Naive thymus-derived CD4-positive, alpha-beta T cell (primary cell): ENCODE results near the gene PDIA4. TPM values are rescaled to one million over a fixed set of nuclear protein-coding genes. Genes with fewer than 3 reads are reported as not detected.

Source experiments
- ATAC-seq: fragments of 150-1000 bp; cut with Tn5 transposase; 2 replicates; pipeline ENCODE4 v1.10.0; 2021; ENCODE audit warnings: mild to moderate bottlenecking, moderate library complexity
- CTCF ChIA-PET: fragments of 350-600 bp; sonication (Branson Sonifier 250); formaldehyde crosslinking; loops from one replicate; lab custom pipeline; 2021; ENCODE audit warnings: antibody characterized with exemption; lab: Charles Lee
- POLR2A ChIA-PET: fragments of 350-600 bp; sonication (Branson Sonifier 250); formaldehyde crosslinking; loops from one replicate; lab custom pipeline; 2021; ENCODE audit warnings: antibody characterized with exemption, inconsistent platforms; lab: Charles Lee
- DNase-seq, 9 donors: peaks; one replicate each; pipeline versions ENCODE4 v3.0.0 to v3.0.0-alpha.2; 2020 to 2022; ENCODE audit warnings: mixed read lengths in 1 of 9
- H3K27ac ChIP-seq: one replicate; pipeline ENCODE4 v1.7.0; 2013; ENCODE audit warnings: mild to moderate bottlenecking, low read depth, low read length, moderate library complexity
- H3K27me3 ChIP-seq, 2 donors: one replicate each; pipeline ENCODE4 v1.7.0; 2013; ENCODE audit warnings: low read length in 2 of 2, mild to moderate bottlenecking in 2 of 2, moderate library complexity in 2 of 2; ENCODE audit not compliant: control insufficient read depth in 2 of 2, insufficient read depth in 2 of 2
- H3K36me3 ChIP-seq, 3 experiments: 1 replicate in 2 of 3; 2 replicates in 1 of 3; pipeline ENCODE4 v1.7.0; 2013; ENCODE audit warnings: low read length in 3 of 3, mild to moderate bottlenecking in 3 of 3, moderate library complexity in 1 of 3; ENCODE audit not compliant: insufficient read depth in 3 of 3, control insufficient read depth in 2 of 3
- H3K4me1 ChIP-seq, 2 donors: one replicate each; pipeline ENCODE4 v1.7.0; 2013; ENCODE audit warnings: low read length in 2 of 2, mild to moderate bottlenecking in 2 of 2, moderate library complexity in 1 of 2; ENCODE audit not compliant: control insufficient read depth in 2 of 2, insufficient read depth in 2 of 2
- H3K4me3 ChIP-seq: 2 replicates; pipeline ENCODE4 v1.7.0; 2013; ENCODE audit warnings: mild to moderate bottlenecking, low read length
- H3K9me3 ChIP-seq, 3 experiments: 1 replicate in 2 of 3; 2 replicates in 1 of 3; pipeline ENCODE4 v1.7.0; 2013; ENCODE audit warnings: low read length in 3 of 3; ENCODE audit not compliant: control insufficient read depth in 2 of 3
- H3K27ac Mint-ChIP-seq, 9 donors: one replicate each; pipeline ENCODE4 v1.8.0; 2020 to 2022; ENCODE audit warnings: mixed read lengths in 9 of 9, mild to moderate bottlenecking in 8 of 9, moderate library complexity in 5 of 9, inconsistent platforms in 2 of 9
- H3K27me3 Mint-ChIP-seq, 5 donors: one replicate each; pipeline ENCODE4 v1.8.0; 2021 to 2022; ENCODE audit warnings: mixed read lengths in 5 of 5, mild to moderate bottlenecking in 1 of 5
- H3K36me3 Mint-ChIP-seq, 5 donors: one replicate each; pipeline ENCODE4 v1.8.0; 2020 to 2022; ENCODE audit warnings: mixed read lengths in 5 of 5, mild to moderate bottlenecking in 3 of 5, inconsistent platforms in 1 of 5
- H3K4me1 Mint-ChIP-seq, 7 donors: one replicate each; pipeline ENCODE4 v1.8.0; 2020 to 2022; ENCODE audit warnings: mixed read lengths in 7 of 7, mild to moderate bottlenecking in 3 of 7, inconsistent platforms in 1 of 7
- H3K4me3 Mint-ChIP-seq, 10 donors: one replicate each; pipeline ENCODE4 v1.8.0; 2020 to 2022; ENCODE audit warnings: mild to moderate bottlenecking in 10 of 10, mixed read lengths in 10 of 10, moderate library complexity in 6 of 10, inconsistent platforms in 2 of 10
- H3K9me3 Mint-ChIP-seq, 11 donors: one replicate each; pipeline ENCODE4 v1.8.0; 2020 to 2022; ENCODE audit warnings: mixed read lengths in 11 of 11, mild to moderate bottlenecking in 4 of 11, inconsistent platforms in 1 of 11, moderate library complexity in 1 of 11
- intact Hi-C, 2 donors: fragments of 100-400 bp; cut with micrococcal nuclease; formaldehyde crosslinking; loops; one replicate each; pipeline ENCODE4 v1.15.1; 2023
- polyA plus RNA-seq, 2 donors: library from polyadenylated mRNA; unstranded; fragments of 300-500 nt; fragmentation: Illumina TruSeq; gene quantifications; one replicate each; pipeline ENCODE4 v1.2.3, GENCODE V29; 2021
- total RNA-seq, 6 experiments: library from RNA in 5 of 6; stranded (reverse) in 5 of 6; gene quantifications; 1 replicate in 5 of 6; 2 replicates in 1 of 6; pipeline ENCODE4 v1.2.3 and lab custom pipeline; 2021 to 2026

PDIA4 gene
- total and polyA plus RNA-seq, 7 experiments from 2014 or later, result 38.2 to 157 (median 76.0) TPM

DNA sequence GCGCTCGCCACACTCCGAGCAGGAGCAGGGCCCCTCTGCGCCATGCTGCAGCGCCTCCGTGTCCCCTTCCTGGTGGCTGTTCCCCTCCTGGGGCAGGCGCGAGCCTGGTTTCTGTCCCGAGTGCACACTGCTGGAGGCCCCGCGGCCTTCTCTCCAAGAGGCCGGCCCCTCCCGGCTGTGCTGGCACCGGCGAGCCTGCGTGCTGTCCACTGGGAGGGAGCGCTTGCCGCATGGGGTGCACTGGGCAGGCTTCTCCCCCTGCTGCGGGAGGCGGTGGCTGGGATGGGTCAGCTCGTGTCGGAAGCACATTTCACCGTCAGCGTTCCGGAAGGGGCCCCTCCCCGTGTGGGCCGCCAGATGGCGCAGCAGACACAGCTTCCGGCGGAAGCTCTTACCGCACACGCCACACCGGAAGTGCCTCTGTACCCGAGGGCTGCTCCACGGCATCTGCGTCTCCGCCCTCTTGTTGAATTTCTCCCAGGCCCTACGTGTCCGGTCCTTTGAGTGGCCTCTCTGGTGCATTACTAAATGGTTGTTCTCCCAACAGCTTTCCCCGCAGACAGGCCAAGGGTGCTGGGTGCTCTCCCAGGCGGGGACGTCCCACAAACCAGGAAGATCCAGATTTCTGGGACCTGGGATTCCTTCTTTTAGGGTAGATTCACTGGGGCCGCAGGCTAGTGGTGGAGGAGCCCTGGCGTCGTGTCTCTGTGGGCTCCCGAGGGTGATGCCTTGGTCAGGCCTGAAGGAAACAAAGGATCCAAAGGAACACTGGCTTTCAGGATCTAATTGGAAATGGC, 43.5 kb upstream of the PDIA4 start:
- ATAC-seq, result peak; percentile 90
- Histone ChIP-seq H3K27ac (peak overlapping the region; percentile 58), H3K9me3 (no peaks in the 10 kb centered on the region), H3K4me1 (no peaks in the 10 kb centered on the region), H3K36me3 (peaks cover 0 to 42% (median 6%) of the 10 kb centered on the region in 3 experiments), H3K4me3 (no peak overlapping the region), H3K27me3 (no peaks in the 10 kb centered on the region)
- peak in 8 of 9 donors; percentile 31 to 57 (median 46) for DNase-seq
- H3K4me3 Mint-ChIP-seq, result peak overlapping the region in 5 of 10 donors; percentile 16 to 51 (median 35)
- CTCF ChIA-PET, result interaction anchor here (0.6 kb wide), 1 partner anchor 148 kb away, joined by 3 read pairs; no protein-coding TSS in a partner anchor
- no peaks in the 10 kb centered on the region for H3K9me3 Mint-ChIP-seq
- peaks cover 8 to 32% (median 15%) of the 10 kb centered on the region in 7 donors for H3K4me1 Mint-ChIP-seq
- H3K27ac Mint-ChIP-seq, result peak overlapping the region in 7 of 9 donors; percentile 25 to 81 (median 76)
- H3K36me3 Mint-ChIP-seq, result peaks cover 3 to 37% (median 12%) of the 10 kb centered on the region in 5 donors
- intact Hi-C loops, result loop anchor here in 1 of 2 donors (1.0 kb wide), 1 partner anchor 30 kb away; no protein-coding TSS in a partner anchor
- no peaks in the 10 kb centered on the region for H3K27me3 Mint-ChIP-seq
- POLR2A ChIA-PET, result interaction anchor here (1.0 kb wide), 1 partner anchor 18 kb away, joined by 3 read pairs; no protein-coding TSS in a partner anchor

DNA sequence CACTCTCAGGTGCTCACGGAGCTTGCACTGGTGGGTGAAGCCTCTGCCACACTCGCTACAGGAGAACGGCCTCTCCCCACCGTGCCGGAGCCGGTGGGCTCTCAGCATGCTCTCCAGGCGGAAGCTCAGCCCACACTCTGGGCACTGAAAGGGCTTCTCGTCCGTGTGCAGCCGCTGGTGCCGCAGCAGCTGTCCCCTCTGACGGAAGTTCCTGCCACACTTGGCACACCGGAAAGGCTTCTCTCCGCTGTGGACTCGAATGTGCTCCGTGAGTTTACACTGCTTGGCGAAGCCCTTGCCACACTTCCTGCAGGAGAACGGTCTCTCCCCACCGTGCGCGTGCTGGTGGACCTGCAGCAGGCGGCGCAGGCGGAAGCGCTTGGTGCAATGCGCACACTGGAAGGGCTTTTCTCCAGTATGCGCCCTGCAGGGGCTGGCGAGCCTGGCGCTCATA, 42.9 kb upstream of the PDIA4 start:
- DNase-seq (no peak), ATAC-seq (peak; percentile 4)
- Mint-ChIP-seq H3K4me1 (peaks cover 5 to 28% (median 11%) of the 10 kb centered on the region in 7 donors), H3K4me3 (peak overlapping the region in 1 of 10 donors; percentile 32), H3K27ac (no peak overlapping the region), H3K27me3 (no peaks in the 10 kb centered on the region), H3K9me3 (no peaks in the 10 kb centered on the region), H3K36me3 (peaks cover 0 to 33% (median 9%) of the 10 kb centered on the region in 5 donors)
- H3K9me3 ChIP-seq, result no peaks in the 10 kb centered on the region
- no peak overlapping the region for H3K4me3 ChIP-seq
- POLR2A ChIA-PET, result no interaction called here
- H3K36me3 ChIP-seq, result peaks cover 0 to 42% (median 6%) of the 10 kb centered on the region in 3 experiments
- H3K4me1 ChIP-seq, result no peaks in the 10 kb centered on the region
- intact Hi-C loops, result loop anchor here in 1 of 2 donors (1.0 kb wide), 1 partner anchor 31 kb away; no protein-coding TSS in a partner anchor
- H3K27ac ChIP-seq, result no peak overlapping the region
- H3K27me3 ChIP-seq, result no peaks in the 10 kb centered on the region
- CTCF ChIA-PET, result interaction anchor here (0.7 kb wide), 2 partner anchors 61 to 340 kb away, joined by 5 to 6 read pairs; no protein-coding TSS in a partner anchor

DNA sequence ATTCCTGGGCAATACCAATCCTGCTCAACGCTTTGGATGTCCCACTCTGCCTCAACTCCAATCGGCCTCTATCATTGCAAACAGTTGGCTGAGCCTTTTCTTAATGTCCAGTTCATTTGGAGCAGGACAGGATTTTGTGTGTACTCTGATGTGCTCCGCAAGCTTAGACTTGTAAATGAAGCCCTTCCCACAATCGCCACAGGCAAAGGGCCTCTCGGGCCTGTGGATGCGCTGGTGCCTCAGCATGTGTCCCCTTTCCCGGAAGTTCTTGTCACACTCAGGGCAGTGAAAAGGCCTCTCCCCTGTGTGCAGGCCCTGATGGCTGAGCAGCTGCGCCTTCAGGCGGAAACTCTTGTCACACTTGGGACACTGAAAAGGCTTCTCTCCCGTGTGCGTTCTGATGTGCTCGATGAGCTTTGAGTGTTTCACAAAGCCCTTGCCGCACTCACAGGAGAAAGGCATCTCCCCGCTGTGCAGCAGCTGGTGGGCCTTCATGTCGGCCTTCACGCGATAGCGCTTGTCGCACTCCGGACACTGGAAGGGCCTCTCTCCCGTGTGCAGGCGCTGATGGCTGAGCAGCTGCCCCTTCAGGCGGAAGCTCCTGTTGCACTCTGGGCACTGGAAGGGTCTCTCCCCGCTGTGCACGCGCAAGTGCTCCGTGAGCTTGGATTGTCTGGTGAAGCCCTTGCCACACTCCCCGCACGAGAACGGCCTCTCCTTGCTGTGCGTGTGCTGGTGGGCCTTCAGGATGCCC, 42.2 kb upstream of the PDIA4 start:
- Mint-ChIP-seq H3K27me3 (no peaks in the 10 kb centered on the region), H3K4me1 (peaks cover 5 to 28% (median 11%) of the 10 kb centered on the region in 7 donors), H3K27ac (no peak overlapping the region), H3K9me3 (no peaks in the 10 kb centered on the region), H3K36me3 (peaks cover 0 to 33% (median 9%) of the 10 kb centered on the region in 5 donors), H3K4me3 (no peak overlapping the region)
- Histone ChIP-seq H3K9me3 (no peaks in the 10 kb centered on the region), H3K27me3 (no peaks in the 10 kb centered on the region), H3K4me3 (no peak overlapping the region), H3K36me3 (peaks cover 0 to 43% (median 6%) of the 10 kb centered on the region in 3 experiments), H3K4me1 (no peaks in the 10 kb centered on the region), H3K27ac (no peak overlapping the region)
- ATAC-seq (no peak), DNase-seq (no peak)
- intact Hi-C loops, result loop anchor here in 1 of 2 donors (1.0 kb wide), 1 partner anchor 32 kb away; no protein-coding TSS in a partner anchor
- ChIA-PET CTCF (interaction anchor here (0.7 to 0.9 kb wide), 3 partner anchors 61 to 340 kb away, joined by 3 to 6 read pairs (median 5); no protein-coding TSS in a partner anchor), POLR2A (no interaction called here)

DNA sequence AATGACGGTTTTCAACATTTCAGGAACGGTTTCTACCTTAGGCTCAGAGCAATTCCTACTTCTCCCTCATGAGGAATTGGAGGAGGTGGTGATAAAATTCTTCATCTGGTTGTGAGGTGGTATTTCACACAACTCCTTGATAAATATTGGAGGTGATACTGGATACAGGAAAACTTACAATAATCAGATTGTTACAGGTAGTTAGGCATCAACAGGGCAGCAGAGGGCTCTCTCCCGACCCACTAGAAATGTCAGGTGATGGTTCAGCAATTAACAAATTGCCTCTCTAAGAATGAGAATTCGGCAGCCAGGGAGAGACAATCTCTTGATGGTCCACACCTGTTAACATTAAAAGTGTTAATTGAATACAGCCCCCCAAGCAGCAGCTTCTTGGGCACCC, 39.6 kb upstream of the PDIA4 start:
- ATAC-seq, result no peak
- H3K27me3 ChIP-seq, result no peaks in the 10 kb centered on the region
- no peak overlapping the region for H3K4me3 ChIP-seq
- Mint-ChIP-seq H3K9me3 (no peaks in the 10 kb centered on the region), H3K27me3 (no peaks in the 10 kb centered on the region), H3K4me3 (peak overlapping the region in 2 of 10 donors; percentile 25 to 45), H3K27ac (peak overlapping the region in 4 of 9 donors; percentile 5 to 84 (median 59)), H3K36me3 (peaks cover 0 to 23% (median 6%) of the 10 kb centered on the region in 5 donors), H3K4me1 (peaks cover 5 to 26% (median 15%) of the 10 kb centered on the region in 7 donors)
- no peak overlapping the region for H3K27ac ChIP-seq
- no peaks in the 10 kb centered on the region for H3K9me3 ChIP-seq
- intact Hi-C loops, result loop anchor here in 1 of 2 donors (5.0 to 10.0 kb wide), 2 partner anchors 81 to 563 kb away; no protein-coding TSS in a partner anchor
- DNase-seq, result peak in 1 of 9 donors; percentile 17
- H3K36me3 ChIP-seq, result peaks cover 0 to 42% (median 6%) of the 10 kb centered on the region in 3 experiments
- CTCF ChIA-PET, result interaction anchor here (1.1 kb wide), 1 partner anchor 62 kb away, joined by 5 read pairs; no protein-coding TSS in a partner anchor
- POLR2A ChIA-PET, result interaction anchor here (1.1 kb wide), 1 partner anchor 24 kb away, joined by 3 read pairs; no protein-coding TSS in a partner anchor
- no peaks in the 10 kb centered on the region for H3K4me1 ChIP-seq

DNA sequence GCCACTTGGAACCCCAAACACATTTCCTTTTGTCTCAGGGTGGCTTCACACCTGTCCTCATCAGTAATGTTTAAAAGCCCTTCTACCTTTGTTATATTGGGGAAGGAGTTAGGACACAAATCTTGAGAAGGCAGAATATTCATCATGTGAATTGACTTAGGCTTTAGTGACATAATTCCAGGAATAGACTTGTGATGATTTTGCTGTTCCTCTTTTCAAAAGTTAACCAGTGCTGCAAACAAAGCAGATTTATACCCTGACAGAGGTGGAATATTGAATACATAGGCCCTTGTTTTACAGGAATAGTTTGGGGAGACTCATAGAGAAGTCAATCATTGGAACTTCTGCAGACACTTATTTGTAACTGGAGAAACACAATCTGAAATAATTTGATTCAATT, 35.2 kb upstream of the PDIA4 start:
- H3K36me3 Mint-ChIP-seq, result peaks cover 0 to 4% (median 0%) of the 10 kb centered on the region in 5 donors
- Histone ChIP-seq H3K4me3 (no peak overlapping the region), H3K4me1 (no peaks in the 10 kb centered on the region), H3K27ac (no peak overlapping the region), H3K36me3 (peaks cover 0 to 13% (median 0%) of the 10 kb centered on the region in 3 experiments), H3K27me3 (no peaks in the 10 kb centered on the region), H3K9me3 (no peaks in the 10 kb centered on the region)
- POLR2A ChIA-PET, result no interaction called here
- peaks cover 5 to 16% (median 10%) of the 10 kb centered on the region in 7 donors for H3K4me1 Mint-ChIP-seq
- H3K9me3 Mint-ChIP-seq, result no peaks in the 10 kb centered on the region
- no peak for DNase-seq
- no peaks in the 10 kb centered on the region for H3K27me3 Mint-ChIP-seq
- intact Hi-C loops, result loop anchor here in 1 of 2 donors (10.0 kb wide), 1 partner anchor 559 kb away; no protein-coding TSS in a partner anchor
- H3K4me3 Mint-ChIP-seq, result peak overlapping the region in 4 of 10 donors; percentile 37 to 72 (median 54)
- no peak for ATAC-seq
- CTCF ChIA-PET, result interaction anchor here (0.7 to 3.7 kb wide), 2 partner anchors 56 to 84 kb away, joined by 3 to 49 read pairs; partner anchors contain the start of gene ZNF398
- H3K27ac Mint-ChIP-seq, result peak overlapping the region in 3 of 9 donors; percentile 23 to 34 (median 29)
